Tibial artery (tissue), 4 donors: ENCODE results near the gene KRTAP5-1.

Source experiments
- DNase-seq, 2 donors: peaks; one replicate each; pipeline ENCODE4 v3.0.0-alpha.2; 2019
- H3K27ac ChIP-seq, 2 donors: fragments of 200-600 bp; sonication (generic) in 1 of 2; 1 replicate in 1 of 2; 2 replicates in 1 of 2; pipeline ENCODE4 v1.5.1; 2018 to 2019; ENCODE audit warnings: mild to moderate bottlenecking in 1 of 2
- H3K27me3 ChIP-seq, 2 donors: fragments of 200-600 bp; sonication (generic) in 1 of 2; one replicate each; pipeline versions ENCODE4 v1.5.1 to v1.6.0; 2016 to 2019
- H3K36me3 ChIP-seq, 3 donors: fragments of 200-600 bp; sonication (generic) in 2 of 3; one replicate each; pipeline ENCODE4 v1.5.1; 2016 to 2019; ENCODE audit warnings: mild to moderate bottlenecking in 2 of 3
- H3K4me1 ChIP-seq, 4 donors: fragments of 200-600 bp; sonication (generic) in 2 of 4; 1 replicate in 3 of 4; 2 replicates in 1 of 4; pipeline ENCODE4 v1.5.1; 2016 to 2019
- H3K4me3 ChIP-seq, 2 donors: fragments of 200-600 bp; sonication (generic) in 1 of 2; 1 replicate in 1 of 2; 2 replicates in 1 of 2; pipeline ENCODE4 v1.5.1; 2018 to 2019; ENCODE audit warnings: mild to moderate bottlenecking in 2 of 2
- H3K9me3 ChIP-seq, 3 donors: fragments of 200-600 bp; sonication (generic) in 1 of 3; one replicate each; pipeline ENCODE4 v1.5.1; 2016 to 2019
- CTCF ChIP-seq, 2 experiments: fragments of 200-600 bp in 1 of 2; fragments of 450-650 bp in 1 of 2; IDR thresholded peaks; one replicate each; pipeline ENCODE4 v1.5.1; 2017 to 2019; ENCODE audit warnings: antibody characterized with exemption in 2 of 2, mild to moderate bottlenecking in 1 of 2, moderate library complexity in 1 of 2
- intact Hi-C: fragments of 100-400 bp; cut with DNase I; formaldehyde crosslinking; loops from one replicate; pipeline ENCODE4 v1.15.0; 2023; ENCODE audit warnings: low total_unique reads

Gene KRTAP5-1

GRCh38 chr11:1567721-1568100, 17.4 kb downstream of the KRTAP5-1 start:
- TF ChIP-seq CTCF (IDR thresholded peaks at IDR 0.05), result no peak
- H3K4me1 ChIP-seq, result peaks cover 0 to 67% (median 56%) of the 10 kb centered on the region in 4 donors
- H3K27me3 ChIP-seq, result no peaks in the 10 kb centered on the region
- H3K9me3 ChIP-seq, result no peaks in the 10 kb centered on the region
- no peak for DNase-seq
- no peak overlapping the region for H3K27ac ChIP-seq
- H3K4me3 ChIP-seq, result no peak overlapping the region
- peaks cover 9 to 25% (median 14%) of the 10 kb centered on the region in 3 donors for H3K36me3 ChIP-seq
- intact Hi-C loops, result loop anchor here (10.0 kb wide), 1 partner anchor 187 kb away; the partner anchor contains the start of gene IFITM10

- H3K4me1 ChIP-seq, result peaks cover 0 to 63% (median 51%) of the 10 kb centered on the region in 4 donors
Measured at GRCh38 chr11:1567052-1567720, 17.9 kb downstream of the KRTAP5-1 start.

GRCh38 chr11:1566381-1567051, 18.6 kb downstream of the KRTAP5-1 start:
- intact Hi-C loops, result loop anchor here (10.0 kb wide), 1 partner anchor 188 kb away; the partner anchor contains the start of gene IFITM10
- no peak for DNase-seq
- Histone ChIP-seq H3K4me3 (no peak overlapping the region), H3K4me1 (peaks cover 0 to 63% (median 51%) of the 10 kb centered on the region in 4 donors), H3K27me3 (no peaks in the 10 kb centered on the region), H3K9me3 (no peaks in the 10 kb centered on the region), H3K36me3 (peaks cover 9 to 37% (median 24%) of the 10 kb centered on the region in 3 donors), H3K27ac (no peak overlapping the region)
- no peak for TF ChIP-seq CTCF (IDR thresholded peaks at IDR 0.05)

More at GRCh38 chr11:1567052-1567720, 17.9 kb downstream of the KRTAP5-1 start:
- H3K27me3 ChIP-seq, result no peaks in the 10 kb centered on the region
- TF ChIP-seq CTCF (IDR thresholded peaks at IDR 0.05), result no peak
- no peaks in the 10 kb centered on the region for H3K9me3 ChIP-seq
- H3K36me3 ChIP-seq, result peaks cover 9 to 30% (median 18%) of the 10 kb centered on the region in 3 donors
- DNase-seq, result no peak
- H3K4me3 ChIP-seq, result no peak overlapping the region
- H3K27ac ChIP-seq, result no peak overlapping the region
- intact Hi-C loops, result loop anchor here (10.0 kb wide), 1 partner anchor 188 kb away; the partner anchor contains the start of gene IFITM10

GRCh38 chr11:1565904-1566247, 19.2 kb downstream of the KRTAP5-1 start:
- intact Hi-C loops, result loop anchor here (10.0 kb wide), 1 partner anchor 189 kb away; the partner anchor contains the start of gene IFITM10
- H3K27ac ChIP-seq, result no peak overlapping the region
- DNase-seq, result no peak
- peaks cover 0 to 58% (median 46%) of the 10 kb centered on the region in 4 donors for H3K4me1 ChIP-seq
- H3K27me3 ChIP-seq, result no peaks in the 10 kb centered on the region
- no peak for TF ChIP-seq CTCF (IDR thresholded peaks at IDR 0.05)
- no peaks in the 10 kb centered on the region for H3K9me3 ChIP-seq
- H3K36me3 ChIP-seq, result peaks cover 12 to 44% (median 31%) of the 10 kb centered on the region in 3 donors
- H3K4me3 ChIP-seq, result no peak overlapping the region

- intact Hi-C loops, result loop anchor here (10.0 kb wide), 1 partner anchor 189 kb away; the partner anchor contains the start of gene IFITM10
- Histone ChIP-seq H3K27me3 (no peaks in the 10 kb centered on the region), H3K9me3 (no peaks in the 10 kb centered on the region), H3K4me1 (peaks cover under 1 to 58% (median 44%) of the 10 kb centered on the region in 4 donors), H3K27ac (peak overlapping the region; percentile 17 to 59), H3K36me3 (peaks cover 12 to 49% (median 36%) of the 10 kb centered on the region in 3 donors), H3K4me3 (no peak overlapping the region)
- no peak for DNase-seq
- TF ChIP-seq CTCF (IDR thresholded peaks at IDR 0.05), result no peak
Measured at GRCh38 chr11:1565173-1565903, 19.7 kb downstream of the KRTAP5-1 start.
